Measurements from ENCODE around the gene TEKT2. TPM values are rescaled to one million over a fixed set of nuclear protein-coding genes. Genes with fewer than 3 reads are reported as not detected.

The TEKT2 gene
- total and polyA plus RNA-seq, 2 of the 8 experiments (the other 6 are each of a cell fraction or from before 2014, with no cell fraction given) = 1.6 to 1.7 TPM

DNA sequence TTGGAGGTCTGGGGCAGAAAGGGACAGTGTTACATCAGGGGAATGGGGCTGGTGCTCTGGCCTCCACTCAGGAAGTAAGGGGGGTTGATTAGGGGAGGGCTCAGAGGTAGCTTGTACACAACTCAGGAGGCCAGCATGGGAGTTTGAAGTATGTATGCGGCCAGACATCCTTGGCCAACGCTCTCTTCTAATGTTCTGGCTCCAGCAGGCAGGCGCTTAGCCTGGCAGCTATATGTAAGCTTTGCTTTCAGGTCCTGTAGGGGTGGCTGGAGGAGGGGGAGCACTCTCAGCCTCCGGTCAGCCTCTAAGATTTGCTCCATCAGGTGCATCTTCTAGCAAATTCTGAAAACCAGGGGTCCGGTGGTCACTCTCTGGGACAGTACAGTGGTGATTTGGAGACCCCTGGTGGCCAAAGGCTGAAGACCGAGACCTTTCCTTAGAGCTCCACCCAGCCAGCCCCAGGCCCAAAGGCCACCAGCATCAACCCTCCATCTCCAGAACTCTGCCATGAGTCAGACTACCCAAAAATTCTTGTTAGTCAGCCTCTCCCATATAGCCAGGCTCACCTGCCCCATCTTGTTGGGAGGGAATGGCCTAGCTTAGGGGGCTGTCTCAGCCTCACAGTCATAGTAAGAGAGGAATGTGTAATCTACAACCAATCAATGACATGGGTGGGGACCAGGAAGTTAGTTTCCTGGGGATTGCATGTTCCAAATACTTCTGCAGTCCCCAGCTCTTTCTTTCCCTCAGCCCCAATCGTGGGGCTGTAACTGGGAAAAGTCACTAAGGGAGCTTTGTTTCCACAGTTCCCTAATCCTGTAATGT is 50.8 kb downstream of the TEKT2 start:
- Histone ChIP-seq H4K8ac (ENCODE audit: extremely low read depth, insufficient read depth, low read length) (0 out of 2 replicates have a peak overlapping the region, but pooled peaks have one; percentile 45), H4K91ac (replicated peaks; ENCODE audit: insufficient read length, low read length) (no peak overlapping the region), H3K4me1 (replicated peaks in 1 of 4; ENCODE audit: control insufficient read depth in 3 of 4, insufficient read depth in 4 of 4, low read length in 3 of 4) (peaks cover 0 to 2% (median 0%) of the 10 kb centered on the region in 4 experiments; a peak in 2 of 7 replicates), H3K36me3 (ENCODE audit: control insufficient read depth in 2 of 4, insufficient read depth in 4 of 4, low read length in 3 of 4) (peaks cover 0 to 3% (median 0%) of the 10 kb centered on the region in 4 experiments; a peak in 4 of 8 replicates), H2AFZ (ENCODE audit: low read length) (no peak overlapping the region), H3K9me3 (ENCODE audit: insufficient read depth in 2 of 2, low read depth in 1 of 2, low read length in 1 of 2) (no peaks in the 10 kb centered on the region), H2BK120ac (replicated peaks; ENCODE audit: low read depth, low read length) (no peak overlapping the region), H3K79me2 (ENCODE audit: control insufficient read depth in 1 of 2, insufficient read depth in 2 of 2, low read length in 2 of 2) (no peaks in the 10 kb centered on the region), H3K14ac (ENCODE audit: insufficient read length) (no peak overlapping the region), H2BK15ac (ENCODE audit: low read length) (no peak overlapping the region; the same call in 1 of the 2 replicates), H3K23ac (ENCODE audit: insufficient read length) (no peak overlapping the region), H4K5ac (ENCODE audit: insufficient read length, low read depth, low read length) (no peak overlapping the region), H3K23me2 (ENCODE audit: low read depth, low read length) (no peaks in the 10 kb centered on the region), H3K9ac (replicated peaks in 1 of 4; ENCODE audit: extremely low read depth in 1 of 4, low read depth in 3 of 4, low read length in 3 of 4) (no peak overlapping the region), H3K18ac (ENCODE audit: extremely low read depth, low read length) (no peak overlapping the region), H3K4ac (replicated peaks; ENCODE audit: insufficient read length, low read depth, low read length) (no peak overlapping the region), H3K79me1 (ENCODE audit: low read depth, low read length) (no peaks in the 10 kb centered on the region), H3K4me3 (ENCODE audit: extremely low read depth in 1 of 4, insufficient read depth in 2 of 4, low read depth in 3 of 4, low read length in 4 of 4) (no peak overlapping the region), H3K27me3 (replicated peaks in 1 of 4; ENCODE audit: control insufficient read depth in 3 of 4, extremely low read depth in 1 of 4, insufficient read depth in 3 of 4, low read length in 3 of 4) (no peaks in the 10 kb centered on the region), H2BK20ac (ENCODE audit: low read length) (no peak overlapping the region; the same call in 1 of the 2 replicates), H2AK5ac (ENCODE audit: low read depth, low read length) (no peak overlapping the region), H3K4me2 (ENCODE audit: insufficient read depth in 1 of 2, low read depth in 2 of 2, low read length in 2 of 2) (no peak overlapping the region), H2BK12ac (ENCODE audit: low read depth, low read length) (no peak overlapping the region), H4K20me1 (replicated peaks in 1 of 2; ENCODE audit: control insufficient read depth in 1 of 2, insufficient read depth in 2 of 2, low read length in 2 of 2) (peaks cover 0 to 2% of the 10 kb centered on the region in 2 experiments), H2BK5ac (ENCODE audit: low read depth, low read length) (no peak overlapping the region), H3K27ac (ENCODE audit: low read depth, low read length) (no peak overlapping the region), H3K56ac (replicated peaks; ENCODE audit: insufficient read length, low read depth, low read length) (no peak overlapping the region)
- ChIA-PET POLR2A (ENCODE audit: partially characterized antibody) (interaction anchor here (0.6 to 9.3 kb wide), 5 partner anchors 9 to 78 kb away, joined by 3 to 61 read pairs (median 6); partner anchors contain the start of gene TRAPPC3), CTCF (ENCODE audit: partially characterized antibody) (interaction anchor here (0.7 to 20.9 kb wide), 37 partner anchors 9 to 278 kb away, joined by 3 to 738 read pairs (median 4); partner anchors contain the start of genes ADPRS, MAP7D1, SH3D21 and THRAP3)
- WGBS, 2 experiments (ENCODE audit: extremely low coverage in 1 of 2, insufficient coverage in 1 of 2, insufficient read length in 1 of 2, insufficient replicate concordance in 2 of 2, low coverage in 1 of 2, low lambda C conversion rate in 2 of 2, missing lambda C conversion rate in 1 of 2) = 72% methylated on average over 7 of the region's 7 CpGs; no CpG with 5 or more reads in 1 of the 2 experiments
- FAIRE-seq = peak; percentile 60
- DNase-seq (ENCODE audit: low read depth in 1 of 2, low spot score in 2 of 2) = peak in 1 of 2 experiments; percentile 90
- TF ChIP-seq RFX5 (IDR thresholded peaks at IDR 0.05; ENCODE audit: borderline replicate concordance, low read depth, low read length) = no peak
- TF ChIP-seq RAD21 (IDR thresholded peaks at IDR 0.05 in 1 of 2, conservative IDR thresholded peaks at IDR 0.05 in 1 of 2; ENCODE audit: low read depth in 2 of 2, low read length in 2 of 2) = peak; percentile 90 to 92
- TF ChIP-seq, protein P1, sequence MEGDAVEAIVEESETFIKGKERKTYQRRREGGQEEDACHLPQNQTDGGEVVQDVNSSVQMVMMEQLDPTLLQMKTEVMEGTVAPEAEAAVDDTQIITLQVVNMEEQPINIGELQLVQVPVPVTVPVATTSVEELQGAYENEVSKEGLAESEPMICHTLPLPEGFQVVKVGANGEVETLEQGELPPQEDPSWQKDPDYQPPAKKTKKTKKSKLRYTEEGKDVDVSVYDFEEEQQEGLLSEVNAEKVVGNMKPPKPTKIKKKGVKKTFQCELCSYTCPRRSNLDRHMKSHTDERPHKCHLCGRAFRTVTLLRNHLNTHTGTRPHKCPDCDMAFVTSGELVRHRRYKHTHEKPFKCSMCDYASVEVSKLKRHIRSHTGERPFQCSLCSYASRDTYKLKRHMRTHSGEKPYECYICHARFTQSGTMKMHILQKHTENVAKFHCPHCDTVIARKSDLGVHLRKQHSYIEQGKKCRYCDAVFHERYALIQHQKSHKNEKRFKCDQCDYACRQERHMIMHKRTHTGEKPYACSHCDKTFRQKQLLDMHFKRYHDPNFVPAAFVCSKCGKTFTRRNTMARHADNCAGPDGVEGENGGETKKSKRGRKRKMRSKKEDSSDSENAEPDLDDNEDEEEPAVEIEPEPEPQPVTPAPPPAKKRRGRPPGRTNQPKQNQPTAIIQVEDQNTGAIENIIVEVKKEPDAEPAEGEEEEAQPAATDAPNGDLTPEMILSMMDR (IDR thresholded peaks at IDR 0.05; ENCODE audit: control extremely low read depth in 1 of 3, insufficient read depth in 1 of 3, low read depth in 1 of 3, low read length in 3 of 3) = peak; percentile 77 to 91 (median 83)
